Activated CD8-positive, alpha-beta memory T cell treated with anti-CD3 and anti-CD28 coated beads for 48 hours (primary cell): Measurements from ENCODE around the gene SPACA7.

Source experiments
- DNase-seq, 3 experiments: peaks; one replicate each; pipeline ENCODE4 v3.0.0-alpha.2; 2020; ENCODE audit warnings: low read depth in 2 of 3, low spot score in 2 of 3

The SPACA7 gene

GRCh38 chr13:112446867-112447266 lies 70.7 kb downstream of the SPACA7 start:
- no peak for DNase-seq

- DNase-seq, result no peak
Observed at GRCh38 chr13:112447306-112447705, 71.2 kb downstream of the SPACA7 start.

GRCh38 chr13:112447761-112448603 lies 71.8 kb downstream of the SPACA7 start:
- DNase-seq, result no peak

GRCh38 chr13:112448621-112449544 lies 72.7 kb downstream of the SPACA7 start:
- no peak for DNase-seq

GRCh38 chr13:112449545-112449930 lies 73.4 kb downstream of the SPACA7 start:
- no peak for DNase-seq

GRCh38 chr13:112450118-112450903 lies 74.2 kb downstream of the SPACA7 start:
- no peak for DNase-seq

GRCh38 chr13:112450904-112451240 lies 74.7 kb downstream of the SPACA7 start:
- DNase-seq, result no peak

- no peak for DNase-seq
Observed at GRCh38 chr13:112451512-112452379, 75.6 kb downstream of the SPACA7 start.

- no peak for DNase-seq
Observed at GRCh38 chr13:112452380-112453206, 76.4 kb downstream of the SPACA7 start.

- DNase-seq, result no peak
Observed at GRCh38 chr13:112453207-112453829, 77.2 kb downstream of the SPACA7 start.

- no peak for DNase-seq
Observed at GRCh38 chr13:112453874-112454647, 77.9 kb downstream of the SPACA7 start.

GRCh38 chr13:112454648-112455334 lies 78.6 kb downstream of the SPACA7 start:
- no peak for DNase-seq

- no peak for DNase-seq
Observed at GRCh38 chr13:112455476-112456059, 79.4 kb downstream of the SPACA7 start.

- no peak for DNase-seq
Observed at GRCh38 chr13:112456138-112457056, 80.2 kb downstream of the SPACA7 start.

- no peak for DNase-seq
Observed at GRCh38 chr13:112457081-112457480, 80.9 kb downstream of the SPACA7 start.

- no peak for DNase-seq
Observed at GRCh38 chr13:112457485-112457884, 81.3 kb downstream of the SPACA7 start.
